GM18873 (cell line): Measurements from ENCODE around the gene DDR1.
"Not testable (repeated sequence)": the region's sequence is repeated elsewhere in the genome, so short reads cannot be mapped to it uniquely, and the experiment has no call there.

Experiments
- ATAC-seq: cut with Tn5 transposase; IDR thresholded peaks from one replicate; pipeline ENCODE4 v1.9.1; 2021; ENCODE audit warnings: mild to moderate bottlenecking, moderate library complexity, moderate number of reproducible peaks; ENCODE audit not compliant: unreplicated experiment, low FRiP score

The DDR1 gene

GRCh38 chr6:30914076-30914853, 29.9 kb downstream of the DDR1 start, which contains the start of gene VARS2:
TSS of gene VARS2 (plus strand) at chr6:30914238. CDS start at chr6:30914837, 599 bp downstream.
- ATAC-seq, result peak; percentile 49

- no peak for ATAC-seq
Measured at GRCh38 chr6:30914854-30915590, 30.7 kb downstream of the DDR1 start.

- ATAC-seq, result no peak
Measured at GRCh38 chr6:30915591-30915946, 31.2 kb downstream of the DDR1 start.

GRCh38 chr6:30917041-30917440, 32.7 kb downstream of the DDR1 start:
- ATAC-seq, result no peak

- ATAC-seq, result no peak
Measured at GRCh38 chr6:30917487-30917886, 33.2 kb downstream of the DDR1 start.

- ATAC-seq, result no peak
Measured at GRCh38 chr6:30918670-30919069, 34.4 kb downstream of the DDR1 start.

GRCh38 chr6:30922447-30922852, 38.1 kb downstream of the DDR1 start:
- ATAC-seq, result no peak

GRCh38 chr6:30924040-30924627, 39.8 kb downstream of the DDR1 start:
- not testable (repeated sequence) for ATAC-seq

GRCh38 chr6:30926644-30927043, 42.3 kb downstream of the DDR1 start:
- ATAC-seq, result no peak

GRCh38 chr6:30927080-30927479, 42.8 kb downstream of the DDR1 start:
- not testable (repeated sequence) for ATAC-seq

- ATAC-seq, result no peak
Measured at GRCh38 chr6:30928677-30929076, 44.4 kb downstream of the DDR1 start.

GRCh38 chr6:30930506-30930905, 46.2 kb downstream of the DDR1 start:
- ATAC-seq, result no peak

- ATAC-seq, result no peak
Measured at GRCh38 chr6:30931272-30931671, 47.0 kb downstream of the DDR1 start.

- ATAC-seq, result no peak
Measured at GRCh38 chr6:30931969-30932645, 47.8 kb downstream of the DDR1 start, which contains the start of gene SFTA2. TSS of gene SFTA2 (minus strand) at chr6:30932170. CDS start at chr6:30932096, 74 bp downstream.

GRCh38 chr6:30932665-30933365, 48.5 kb downstream of the DDR1 start:
- no peak for ATAC-seq

- no peak for ATAC-seq
Measured at GRCh38 chr6:30935018-30935417, 50.7 kb downstream of the DDR1 start.

GRCh38 chr6:30937265-30937664, 52.9 kb downstream of the DDR1 start:
- ATAC-seq, result no peak

GRCh38 chr6:30938730-30939129, 54.4 kb downstream of the DDR1 start:
- ATAC-seq, result no peak

- ATAC-seq, result no peak
Measured at GRCh38 chr6:30939473-30939872, 55.2 kb downstream of the DDR1 start.

GRCh38 chr6:30940361-30940986, 56.2 kb downstream of the DDR1 start, which contains the start of gene MUCL3:
TSS of gene MUCL3 (plus strand) at chr6:30940973. CDS start at chr6:30941000, 27 bp downstream.
- ATAC-seq, result no peak
